ENCODE results near the gene PHLDA3. TPM values are rescaled to one million over a fixed set of nuclear protein-coding genes. Genes with fewer than 3 reads are reported as not detected.

PHLDA3 gene
- total RNA-seq = 59.6 and 74.8 TPM in 2 replicates

DNA sequence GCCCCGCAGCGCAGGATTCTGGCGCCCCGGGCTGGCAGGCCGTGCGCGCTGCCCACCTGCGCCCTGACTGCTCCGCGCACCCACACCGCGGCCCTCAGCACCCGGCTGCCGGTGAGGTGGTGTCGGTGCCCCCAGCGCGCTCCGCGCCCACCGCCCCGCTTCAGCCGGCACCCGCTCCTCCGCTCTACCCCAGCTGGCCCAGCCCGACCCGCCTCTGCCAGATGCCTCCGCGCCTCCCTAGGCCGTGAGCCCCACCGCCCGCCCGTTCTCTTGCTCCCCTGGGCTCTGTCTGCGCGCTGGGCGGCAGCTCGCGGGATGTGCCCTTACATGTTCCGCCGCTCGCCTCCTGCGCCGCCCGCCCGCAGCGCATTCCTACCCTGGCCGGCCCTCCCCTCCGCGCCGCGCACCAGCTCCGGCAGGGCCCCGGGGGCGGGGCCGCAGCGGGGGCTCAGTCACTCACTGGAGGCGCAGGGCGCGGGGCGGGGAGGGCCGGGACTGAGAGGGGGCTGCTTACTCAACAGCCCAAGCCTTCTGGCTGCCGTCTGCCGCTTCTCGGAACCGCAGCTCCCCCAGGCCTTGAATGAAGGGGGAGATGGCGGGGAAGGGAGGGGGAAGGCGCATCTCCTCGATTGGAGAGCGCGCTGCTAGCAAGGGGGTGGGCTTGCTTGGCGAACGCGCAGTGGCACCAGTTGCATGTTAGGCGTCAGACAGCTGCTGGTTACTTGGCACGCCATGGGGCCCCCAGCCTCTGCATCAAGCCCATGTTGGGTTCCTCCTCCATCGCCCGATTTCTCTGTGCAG, at the start of gene PHLDA3:
PHLDA3 (minus strand) TSS at position 345 of the 801 bp plus-strand sequence. CDS start 402 bp downstream, outside the sequence.
- DNase-seq (ENCODE audit: extremely low read depth, low read depth, low spot score) = no peak

DNA sequence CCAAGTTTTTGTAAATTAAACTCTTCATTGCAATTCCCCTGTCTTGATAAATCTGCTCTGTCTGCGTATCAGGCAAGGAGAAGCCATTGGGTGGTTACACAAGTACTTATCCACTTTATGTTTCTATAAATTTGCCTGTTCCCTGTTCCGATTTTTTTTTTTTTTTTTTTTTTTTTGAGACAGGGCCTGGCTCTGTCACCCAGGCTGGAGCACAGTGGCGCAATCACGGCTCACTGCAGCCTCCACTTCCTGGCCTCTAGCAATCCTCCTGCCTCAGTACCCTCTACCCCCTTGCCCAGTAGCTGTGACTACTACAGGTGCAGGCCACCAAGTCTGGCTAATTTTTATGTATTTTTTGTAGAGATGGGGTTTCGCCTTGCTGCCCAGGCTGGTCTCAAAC, 49.1 kb upstream of the PHLDA3 start:
- DNase-seq (ENCODE audit: extremely low read depth, low read depth, low spot score) = no peak

DNA sequence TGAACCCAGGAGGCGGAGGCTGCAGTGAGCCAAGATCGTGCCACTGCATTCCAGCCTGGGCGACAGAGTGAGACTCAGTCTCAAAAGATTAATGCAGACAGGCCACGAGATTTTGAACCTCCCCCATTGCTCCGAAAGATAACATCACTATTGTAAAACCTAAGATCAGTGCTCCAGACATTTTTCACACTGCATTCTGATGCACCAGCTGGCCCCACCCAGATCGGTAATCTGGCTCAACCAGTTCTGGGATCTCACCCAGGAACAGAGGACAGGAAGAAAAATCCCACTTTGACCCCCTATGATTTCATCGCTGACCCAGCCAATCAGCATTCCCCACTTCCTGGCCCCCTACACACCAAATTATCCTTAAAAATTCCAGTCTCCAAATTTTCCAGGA, 48.6 kb upstream of the PHLDA3 start:
- no peak for DNase-seq (ENCODE audit: extremely low read depth, low read depth, low spot score)

DNA sequence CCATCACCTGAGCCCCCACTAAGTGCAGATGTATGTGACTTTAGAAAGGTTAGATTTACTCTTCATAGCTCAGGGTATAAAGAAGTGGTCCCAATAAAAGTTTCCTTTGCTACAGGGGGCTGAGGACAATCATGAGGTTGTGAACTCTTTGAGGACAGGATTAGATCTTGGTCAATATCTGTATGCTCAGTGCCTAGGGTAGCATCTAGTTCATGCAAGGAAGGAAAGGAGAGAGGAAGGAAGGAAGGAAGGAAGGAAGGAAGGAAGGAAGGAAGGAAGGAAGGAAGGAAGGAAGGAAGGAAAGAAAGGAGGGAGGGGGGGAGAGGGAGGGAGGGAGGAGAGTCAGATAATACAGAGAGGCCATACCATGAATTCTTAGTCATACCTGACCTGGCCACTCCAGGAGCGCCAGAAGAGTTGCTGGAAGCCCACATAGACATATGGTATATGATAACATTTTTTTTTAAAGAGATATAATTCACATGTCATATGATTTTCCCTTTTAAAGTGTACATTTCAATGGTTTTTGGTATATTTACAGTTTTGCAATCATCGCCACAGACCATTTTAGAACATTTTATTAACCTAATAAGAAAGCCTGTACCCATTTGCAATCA, 47.6 kb upstream of the PHLDA3 start:
- DNase-seq (ENCODE audit: extremely low read depth, low read depth, low spot score) = no peak

GRCh38 chr1:201515895-201516294, 46.9 kb upstream of the PHLDA3 start:
- DNase-seq (ENCODE audit: extremely low read depth, low read depth, low spot score) = no peak

DNA sequence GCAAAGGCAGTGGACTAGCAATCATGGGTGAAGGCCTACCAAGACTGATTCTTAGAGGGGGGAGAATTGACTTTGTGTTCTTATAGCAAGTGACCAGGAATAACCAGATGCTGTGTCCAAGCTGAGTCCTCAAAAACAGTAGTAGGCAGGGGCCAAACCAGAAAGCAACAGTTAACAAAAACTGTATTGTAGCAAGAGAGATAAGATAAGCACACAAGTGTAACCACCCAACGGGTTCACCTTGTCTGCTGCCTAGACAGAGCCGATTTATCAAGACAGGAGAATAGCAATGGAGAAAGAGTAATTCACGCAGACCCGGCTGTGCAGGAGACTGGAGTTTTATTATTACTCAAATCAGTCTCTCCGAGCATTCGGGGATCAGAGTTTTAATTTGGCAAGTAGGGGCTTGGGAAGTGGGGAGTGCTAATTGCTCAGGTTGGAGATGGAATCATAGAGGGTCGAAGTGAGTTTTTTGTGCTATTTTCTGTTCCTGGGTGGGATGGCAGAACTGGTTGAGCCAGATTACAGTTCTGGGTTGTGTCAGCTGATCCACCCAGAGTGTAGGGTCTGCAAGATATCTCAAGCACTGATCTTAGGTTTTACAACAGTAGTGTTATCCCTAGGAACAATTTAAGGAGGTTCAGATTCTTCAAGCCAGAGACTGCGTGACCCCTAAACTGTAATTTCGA, 46.2 kb upstream of the PHLDA3 start:
- no peak for DNase-seq (ENCODE audit: extremely low read depth, low read depth, low spot score)

GRCh38 chr1:201514466-201514865, 45.5 kb upstream of the PHLDA3 start:
- DNase-seq (ENCODE audit: extremely low read depth, low read depth, low spot score) = no peak

DNA sequence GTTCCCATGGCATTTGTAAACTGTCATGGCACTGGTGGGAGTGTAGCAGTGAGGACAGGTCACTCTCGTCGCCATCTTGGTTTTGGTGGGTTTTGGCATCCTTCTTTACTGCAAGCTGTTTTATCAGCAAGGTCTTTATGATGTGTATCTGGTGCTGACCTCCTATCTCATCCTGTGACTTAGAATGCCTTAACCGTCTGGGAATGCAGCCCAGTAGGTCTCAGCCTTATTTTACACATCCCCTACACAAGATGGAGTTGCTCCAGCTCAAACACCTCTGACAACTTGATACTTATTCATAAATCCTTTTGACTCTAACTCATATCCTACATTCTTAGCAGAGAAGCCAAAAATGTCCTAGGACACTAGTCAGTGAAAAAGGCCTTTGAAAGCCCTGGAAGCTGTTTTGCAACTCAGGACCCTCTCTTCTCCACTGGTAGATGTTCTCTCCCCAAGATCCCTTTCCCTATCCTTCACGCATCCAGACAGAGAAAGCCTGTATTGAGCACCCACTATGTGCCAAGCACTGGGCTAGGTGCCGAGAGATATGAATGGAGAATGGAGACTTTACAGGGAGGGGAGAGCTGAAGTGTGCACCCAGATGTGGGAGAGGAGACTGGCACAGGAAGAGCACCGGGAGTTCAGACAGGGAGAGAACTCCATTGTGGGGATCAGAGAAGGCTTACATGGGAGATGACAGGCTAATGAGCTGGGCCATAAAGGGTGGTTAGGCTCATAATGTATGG, 44.7 kb upstream of the PHLDA3 start:
- DNase-seq (ENCODE audit: extremely low read depth, low read depth, low spot score) = no peak

DNA sequence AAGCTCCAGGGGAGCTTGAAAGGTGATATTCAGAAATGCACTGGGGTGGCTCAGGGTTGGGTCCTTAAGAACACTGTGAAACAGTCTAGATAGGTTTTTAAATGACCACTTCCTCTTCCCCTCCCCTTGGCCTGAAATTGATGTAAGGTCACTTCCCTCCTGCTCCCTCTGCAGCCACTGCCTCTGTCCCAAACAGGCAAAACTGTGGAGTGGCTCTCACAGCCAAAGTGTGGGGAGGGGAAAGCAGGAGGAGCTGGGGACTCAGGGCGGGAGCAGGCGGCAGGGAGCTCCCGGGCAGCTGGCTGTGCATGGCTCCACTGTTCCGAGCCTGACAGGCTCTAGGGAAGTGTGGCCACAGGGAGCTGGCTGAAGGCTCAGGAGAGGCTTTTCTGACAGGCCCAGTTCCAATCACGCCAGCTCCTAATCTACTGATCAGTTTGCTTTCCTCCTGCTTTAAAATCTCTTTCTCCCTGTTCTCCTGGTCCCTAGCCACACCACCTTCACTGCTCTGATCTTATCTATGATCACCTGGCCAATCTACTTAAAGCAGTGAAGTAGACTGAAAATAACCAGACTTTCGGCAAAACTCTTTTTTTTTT, 43.1 kb upstream of the PHLDA3 start:
- no peak for DNase-seq (ENCODE audit: extremely low read depth, low read depth, low spot score)

GRCh38 chr1:201511396-201511940, 42.5 kb upstream of the PHLDA3 start:
- no peak for DNase-seq (ENCODE audit: extremely low read depth, low read depth, low spot score)

DNA sequence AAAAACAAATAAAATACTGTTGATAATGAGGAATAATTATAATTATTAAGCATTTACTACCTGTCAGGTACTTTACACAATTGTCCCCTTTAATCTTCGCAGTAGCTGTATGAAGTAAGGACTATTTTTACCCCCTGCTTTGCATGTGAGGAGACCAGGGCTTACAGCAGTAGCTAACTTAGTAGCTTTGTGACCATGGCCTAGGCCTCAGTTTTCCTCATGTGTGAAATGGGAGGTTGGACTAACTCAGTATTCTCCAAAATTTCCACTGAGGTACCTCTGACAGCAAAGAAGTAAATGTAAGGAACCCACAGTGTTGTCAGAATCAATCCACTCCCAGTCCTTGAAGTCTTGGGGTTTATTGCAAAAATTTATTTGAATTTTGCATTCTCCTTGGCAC, 41.7 kb upstream of the PHLDA3 start:
- no peak for DNase-seq (ENCODE audit: extremely low read depth, low read depth, low spot score)

GRCh38 chr1:201509601-201510374, 40.8 kb upstream of the PHLDA3 start:
- no peak for DNase-seq (ENCODE audit: extremely low read depth, low read depth, low spot score)

DNA sequence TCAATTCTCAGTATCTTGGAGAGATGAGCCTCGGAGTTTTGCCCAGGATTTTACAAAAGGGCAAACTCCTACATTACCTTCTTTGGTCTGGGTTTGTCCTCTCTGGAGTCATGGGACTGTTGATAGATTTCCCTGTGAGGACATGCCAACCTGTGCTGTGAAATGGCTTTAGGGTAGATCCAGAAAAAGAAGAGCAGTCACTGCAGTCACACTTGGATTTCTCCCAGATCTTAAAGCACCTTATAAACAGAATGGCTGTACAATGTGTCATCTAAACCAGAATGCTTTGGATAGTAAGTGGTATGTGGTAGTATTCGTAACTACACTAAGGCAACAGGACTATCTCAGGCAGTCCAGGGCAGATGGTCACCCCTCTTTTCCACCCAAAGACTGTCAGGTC, 39.8 kb upstream of the PHLDA3 start:
- DNase-seq (ENCODE audit: extremely low read depth, low read depth, low spot score) = no peak

- no peak for DNase-seq (ENCODE audit: extremely low read depth, low read depth, low spot score)
These were observed 38.3 kb upstream of the PHLDA3 start for GRCh38 chr1:201507360-201507675.

GRCh38 chr1:201506557-201507359, 37.8 kb upstream of the PHLDA3 start, which contains the start of gene CSRP1:
CSRP1 (minus strand) TSS chr1:201507123; CDS start chr1:201496303, 10,820 bp downstream.
- no peak for DNase-seq (ENCODE audit: extremely low read depth, low read depth, low spot score)

GRCh38 chr1:201506092-201506491, 37.1 kb upstream of the PHLDA3 start:
- no peak for DNase-seq (ENCODE audit: extremely low read depth, low read depth, low spot score)

DNA sequence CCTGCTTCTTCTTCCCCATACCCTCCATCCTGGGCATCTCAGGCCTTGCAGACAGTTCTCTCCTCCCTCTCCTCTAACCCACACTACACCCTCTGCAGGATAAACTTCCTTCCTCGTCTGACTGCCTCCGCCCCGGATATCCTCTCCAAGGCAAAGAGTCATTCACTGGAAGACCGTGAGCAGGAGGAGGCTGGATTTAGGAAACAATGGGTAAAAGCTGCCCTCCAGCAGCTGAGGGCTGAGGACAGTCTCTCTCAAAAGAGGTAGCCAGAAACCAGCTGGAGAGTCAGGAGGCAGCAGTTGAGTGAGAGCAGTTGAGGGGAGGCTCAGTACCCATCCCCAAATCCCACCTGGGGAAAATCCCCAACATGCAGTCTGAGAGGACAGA, 36.5 kb upstream of the PHLDA3 start:
- no peak for DNase-seq (ENCODE audit: extremely low read depth, low read depth, low spot score)

- no peak for DNase-seq (ENCODE audit: extremely low read depth, low read depth, low spot score)
These were observed 36.0 kb upstream of the PHLDA3 start for GRCh38 chr1:201504799-201505502.
